ENCODE data around the gene SELENOO. TPM values are rescaled to one million over a fixed set of nuclear protein-coding genes. Genes with fewer than 3 reads are reported as not detected.

The SELENOO gene
- total RNA-seq, 3 donors from 2014 or later: 24.4 to 27.9 (median 26.9) TPM

DNA sequence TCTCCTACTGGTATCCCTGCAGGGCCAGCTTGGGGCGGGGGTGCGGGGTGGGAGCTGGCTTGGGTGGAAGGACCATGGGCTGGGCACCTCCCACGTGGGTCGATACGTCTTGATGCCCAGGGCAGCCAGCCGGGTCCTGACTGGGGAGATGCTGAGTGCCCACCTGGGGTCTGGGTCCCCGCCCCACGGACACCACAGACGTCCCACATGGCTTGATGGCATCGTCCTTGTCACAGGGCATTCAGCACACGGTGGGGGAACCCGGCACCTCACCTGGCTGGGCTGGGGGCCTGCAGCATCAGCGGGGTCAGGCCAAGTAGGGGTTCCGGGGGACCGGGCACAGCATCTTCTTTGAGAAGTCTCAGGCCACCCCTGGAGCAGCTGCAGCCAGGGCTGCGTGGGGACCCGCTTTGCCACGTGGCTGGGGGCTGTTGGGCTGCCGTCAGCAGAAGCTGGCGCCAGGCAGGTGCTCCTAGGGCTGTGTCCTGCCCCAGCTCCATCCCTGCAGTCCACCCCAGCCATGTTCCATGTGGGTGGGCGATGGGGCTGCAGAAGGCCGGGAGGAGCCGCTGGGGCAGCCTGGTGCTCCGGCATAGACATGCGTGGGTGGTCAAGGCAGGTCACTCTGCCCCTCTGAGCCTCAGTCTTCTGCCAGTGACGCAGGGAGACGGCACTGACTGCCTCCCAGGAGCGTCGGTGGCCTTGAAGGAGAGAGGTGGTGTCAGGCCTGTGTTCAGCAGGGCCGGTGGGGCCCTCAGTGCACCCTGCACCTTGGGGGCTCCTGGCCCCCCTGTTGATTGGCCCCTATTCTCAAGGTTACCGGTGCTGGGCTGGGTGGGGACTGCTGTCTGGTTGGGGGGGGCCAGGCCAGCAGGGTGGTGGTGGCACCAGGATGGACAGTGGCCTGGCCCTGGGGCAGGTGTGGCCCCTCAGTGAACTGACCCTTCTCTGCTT lies 8.4 kb downstream of the SELENOO start:
- Mint-ChIP-seq H3K27me3 (ENCODE audit: low read depth) (no peaks in the 10 kb centered on the region), H3K36me3 (ENCODE audit: insufficient read depth) (peaks cover 24% of the 10 kb centered on the region), H3K4me3 (no peak overlapping the region), H3K9me3 (no peaks in the 10 kb centered on the region), H3K4me1 (ENCODE audit: low read depth) (peaks cover 18% of the 10 kb centered on the region)
- DNase-seq (no peak), ATAC-seq (peak; percentile 10 to 35)

DNA sequence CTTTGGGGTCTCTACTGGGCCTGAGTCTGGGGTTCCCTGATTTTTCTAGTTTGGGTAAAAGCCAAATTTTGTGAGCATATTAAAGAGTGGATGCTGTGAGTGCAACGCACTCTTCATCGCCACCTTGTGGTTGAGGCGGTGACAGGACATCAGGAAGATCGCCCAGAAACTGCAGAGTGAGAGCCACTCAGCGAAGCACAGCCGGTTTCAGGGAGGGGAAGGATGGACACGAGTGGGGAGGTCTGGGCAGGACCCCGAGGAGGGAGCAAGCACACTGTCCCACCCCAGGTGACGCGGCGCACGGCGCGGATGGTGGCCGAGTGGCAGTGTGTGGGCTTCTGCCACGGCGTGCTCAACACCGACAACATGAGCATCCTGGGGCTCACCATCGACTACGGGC lies 9.1 kb downstream of the SELENOO start:
- H3K4me1 Mint-ChIP-seq (ENCODE audit: low read depth): peaks cover 18% of the 10 kb centered on the region
- peaks cover 25% of the 10 kb centered on the region for H3K36me3 Mint-ChIP-seq (ENCODE audit: insufficient read depth)
- H3K4me3 Mint-ChIP-seq: no peak overlapping the region
- DNase-seq: peak; percentile 65
- peak; percentile 73 for ATAC-seq
- H3K9me3 Mint-ChIP-seq: no peaks in the 10 kb centered on the region
- no peaks in the 10 kb centered on the region for H3K27me3 Mint-ChIP-seq (ENCODE audit: low read depth)

DNA sequence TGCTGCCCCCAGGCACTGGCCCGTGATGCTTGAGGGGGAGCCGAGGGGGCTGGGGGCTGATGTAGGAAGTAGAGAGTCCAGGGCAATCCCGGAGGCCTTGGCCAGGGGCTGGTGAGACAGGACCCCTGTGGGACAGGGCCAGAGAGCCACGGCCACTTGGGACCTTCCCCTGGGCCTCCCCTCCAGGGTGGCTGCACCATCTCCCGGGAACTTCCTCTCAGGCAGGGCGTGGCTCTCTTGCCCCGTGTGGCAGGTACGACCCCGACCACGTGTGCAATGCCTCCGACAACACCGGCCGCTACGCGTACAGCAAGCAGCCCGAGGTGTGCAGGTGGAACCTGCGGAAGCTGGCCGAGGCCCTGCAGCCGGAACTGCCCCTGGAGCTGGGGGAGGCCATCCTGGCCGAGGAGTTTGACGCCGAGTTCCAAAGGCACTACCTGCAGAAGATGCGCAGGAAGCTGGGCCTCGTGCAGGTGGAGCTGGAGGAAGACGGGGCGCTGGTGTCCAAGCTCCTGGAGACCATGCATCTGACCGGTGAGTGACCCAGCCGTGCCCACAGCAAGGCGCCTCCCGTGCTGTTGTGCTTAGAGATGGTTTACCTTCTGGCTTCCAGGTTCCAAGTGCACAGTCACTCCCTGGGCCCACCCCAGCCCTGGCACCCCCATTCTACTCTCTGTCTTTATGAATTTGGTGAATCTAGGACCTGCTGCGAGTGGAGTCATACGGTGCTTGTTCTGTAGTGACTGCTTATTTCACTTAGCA lies 9.7 kb downstream of the SELENOO start:
- Mint-ChIP-seq H3K27me3 (ENCODE audit: low read depth) (no peaks in the 10 kb centered on the region), H3K9me3 (no peaks in the 10 kb centered on the region), H3K4me3 (no peak overlapping the region)

DNA sequence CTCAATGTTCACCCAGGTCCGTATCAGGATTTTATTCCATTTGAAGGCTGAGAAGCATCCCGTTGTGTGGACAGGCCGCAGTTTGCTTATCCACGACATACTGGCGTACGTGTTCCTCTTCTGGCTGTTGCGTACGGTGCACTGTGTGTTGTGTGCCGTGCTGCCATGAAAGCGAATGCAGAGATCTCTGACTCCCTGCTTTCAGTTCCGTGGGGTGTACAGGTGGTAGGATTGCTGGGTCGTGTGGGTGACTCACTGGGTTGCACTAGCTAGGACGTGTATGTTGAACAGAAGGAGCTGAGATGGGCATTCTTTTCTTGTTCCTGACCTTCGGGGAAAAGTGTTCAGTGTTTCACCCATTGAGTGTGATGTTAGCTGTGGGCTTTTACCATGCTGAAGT lies 10.3 kb downstream of the SELENOO start:
- H3K4me1 Mint-ChIP-seq (ENCODE audit: low read depth): peaks cover 16% of the 10 kb centered on the region
- H3K27me3 Mint-ChIP-seq (ENCODE audit: low read depth): no peaks in the 10 kb centered on the region
- ATAC-seq (no peak), DNase-seq (no peak)
- H3K36me3 Mint-ChIP-seq (ENCODE audit: insufficient read depth): peaks cover 28% of the 10 kb centered on the region
- no peaks in the 10 kb centered on the region for H3K9me3 Mint-ChIP-seq
- H3K4me3 Mint-ChIP-seq: no peak overlapping the region

More for the DNA sequence above, 9.7 kb downstream of the SELENOO start:
- H3K36me3 Mint-ChIP-seq (ENCODE audit: insufficient read depth): peaks cover 23% of the 10 kb centered on the region
- DNase-seq (no peak), ATAC-seq (no peak)
- peaks cover 16% of the 10 kb centered on the region for H3K4me1 Mint-ChIP-seq (ENCODE audit: low read depth)

DNA sequence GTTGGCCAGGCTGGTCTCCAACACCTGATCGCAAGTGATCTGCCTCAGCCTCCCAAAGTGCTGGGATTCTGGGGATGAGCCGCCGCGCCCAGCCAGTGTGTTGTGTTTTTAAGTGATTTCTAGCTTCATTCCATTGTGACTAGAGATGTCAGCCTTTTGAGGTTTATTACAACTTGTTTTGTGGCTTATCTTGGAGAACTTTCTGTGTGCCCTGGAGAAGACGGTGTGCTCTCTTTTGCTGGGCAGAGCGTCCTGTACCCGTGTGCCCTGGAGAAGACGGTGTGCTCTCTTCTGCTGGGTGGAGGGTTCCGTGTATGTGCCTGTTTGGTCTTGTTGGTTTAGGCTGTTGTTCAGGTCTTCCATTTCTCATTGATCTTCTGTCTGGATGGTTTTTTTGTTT lies 12.5 kb downstream of the SELENOO start:
- Mint-ChIP-seq H3K4me3 (no peak overlapping the region), H3K36me3 (ENCODE audit: insufficient read depth) (peaks cover 32% of the 10 kb centered on the region), H3K4me1 (ENCODE audit: low read depth) (peaks cover 16% of the 10 kb centered on the region), H3K9me3 (no peaks in the 10 kb centered on the region), H3K27me3 (ENCODE audit: low read depth) (no peaks in the 10 kb centered on the region)
- no peak for DNase-seq
- no peak for ATAC-seq

DNA sequence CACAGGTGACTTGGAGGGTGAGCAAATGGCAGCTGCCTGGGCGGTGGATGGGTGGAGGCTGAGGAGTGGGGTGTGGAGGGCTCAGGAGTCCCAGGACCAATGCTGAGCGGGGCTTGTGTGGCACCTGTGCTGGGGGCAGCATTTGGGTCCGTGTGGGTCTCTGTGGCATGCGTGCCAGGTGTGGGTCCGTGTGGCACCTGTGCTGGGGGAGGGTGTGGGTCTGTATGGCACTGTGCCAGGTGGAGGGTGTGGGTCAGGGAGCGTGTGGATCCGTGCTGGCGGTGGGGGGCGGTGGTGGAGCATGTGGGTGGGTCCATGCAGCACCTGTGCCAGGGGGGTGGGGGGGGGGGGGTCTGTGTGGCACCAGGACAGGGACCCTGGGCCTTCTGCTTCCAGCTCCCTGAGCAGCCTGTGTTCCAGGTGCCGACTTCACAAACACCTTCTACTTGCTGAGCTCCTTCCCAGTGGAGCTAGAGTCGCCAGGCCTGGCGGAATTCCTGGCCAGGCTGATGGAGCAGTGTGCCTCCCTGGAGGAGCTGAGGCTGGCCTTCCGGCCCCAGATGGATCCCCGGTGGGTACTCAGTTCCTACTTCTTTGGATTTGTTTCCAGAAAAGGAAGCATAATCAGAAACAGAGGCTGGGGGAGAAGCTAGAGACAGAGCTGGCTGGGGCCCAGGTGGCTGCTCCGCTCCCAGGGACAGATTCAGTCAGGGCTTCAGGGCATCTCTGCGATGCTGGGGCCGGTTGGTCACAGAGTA lies 14.7 kb downstream of the SELENOO start:
- H3K9me3 Mint-ChIP-seq: no peaks in the 10 kb centered on the region
- H3K36me3 Mint-ChIP-seq (ENCODE audit: insufficient read depth): peaks cover 28% of the 10 kb centered on the region
- no peak for ATAC-seq
- H3K27me3 Mint-ChIP-seq (ENCODE audit: low read depth): no peaks in the 10 kb centered on the region
- no peak for DNase-seq
- H3K4me3 Mint-ChIP-seq: no peak overlapping the region
- H3K4me1 Mint-ChIP-seq (ENCODE audit: low read depth): peaks cover 12% of the 10 kb centered on the region

DNA sequence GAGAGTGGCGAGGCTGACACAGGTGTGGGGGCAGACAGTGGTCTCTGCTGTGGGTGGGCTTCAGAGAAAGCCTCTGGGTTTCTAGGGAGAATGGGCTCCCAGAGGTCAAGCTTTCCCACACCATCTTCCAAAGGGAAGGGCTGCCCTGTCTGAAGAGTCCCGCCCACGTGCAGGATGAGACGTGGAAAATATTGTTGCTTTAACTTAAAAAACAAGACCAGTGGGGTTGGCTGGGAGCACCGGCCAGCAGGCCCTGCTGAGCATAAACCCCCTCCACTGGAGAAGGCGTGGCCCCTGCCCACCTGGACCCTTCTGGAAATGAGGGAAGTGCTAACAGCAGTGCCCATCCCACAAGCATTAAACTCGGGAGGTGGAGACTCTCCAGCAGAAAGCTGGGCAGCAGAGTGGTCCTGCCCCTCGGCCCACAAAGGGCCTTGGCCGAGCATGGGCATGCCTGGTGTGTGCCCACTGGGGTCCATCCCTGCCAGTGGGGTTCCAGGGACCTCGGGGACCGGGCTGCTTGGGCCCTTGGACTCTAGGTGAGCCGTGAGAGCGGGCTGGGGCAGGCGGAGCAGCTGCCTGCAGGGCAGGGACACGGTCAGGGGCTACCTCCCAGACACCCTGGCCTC lies 15.4 kb downstream of the SELENOO start:
- peaks cover 11% of the 10 kb centered on the region for H3K4me1 Mint-ChIP-seq (ENCODE audit: low read depth)
- DNase-seq (no peak), ATAC-seq (no peak)
- H3K27me3 Mint-ChIP-seq (ENCODE audit: low read depth): no peaks in the 10 kb centered on the region
- no peak overlapping the region for H3K4me3 Mint-ChIP-seq
- peaks cover 27% of the 10 kb centered on the region for H3K36me3 Mint-ChIP-seq (ENCODE audit: insufficient read depth)
- no peaks in the 10 kb centered on the region for H3K9me3 Mint-ChIP-seq

DNA sequence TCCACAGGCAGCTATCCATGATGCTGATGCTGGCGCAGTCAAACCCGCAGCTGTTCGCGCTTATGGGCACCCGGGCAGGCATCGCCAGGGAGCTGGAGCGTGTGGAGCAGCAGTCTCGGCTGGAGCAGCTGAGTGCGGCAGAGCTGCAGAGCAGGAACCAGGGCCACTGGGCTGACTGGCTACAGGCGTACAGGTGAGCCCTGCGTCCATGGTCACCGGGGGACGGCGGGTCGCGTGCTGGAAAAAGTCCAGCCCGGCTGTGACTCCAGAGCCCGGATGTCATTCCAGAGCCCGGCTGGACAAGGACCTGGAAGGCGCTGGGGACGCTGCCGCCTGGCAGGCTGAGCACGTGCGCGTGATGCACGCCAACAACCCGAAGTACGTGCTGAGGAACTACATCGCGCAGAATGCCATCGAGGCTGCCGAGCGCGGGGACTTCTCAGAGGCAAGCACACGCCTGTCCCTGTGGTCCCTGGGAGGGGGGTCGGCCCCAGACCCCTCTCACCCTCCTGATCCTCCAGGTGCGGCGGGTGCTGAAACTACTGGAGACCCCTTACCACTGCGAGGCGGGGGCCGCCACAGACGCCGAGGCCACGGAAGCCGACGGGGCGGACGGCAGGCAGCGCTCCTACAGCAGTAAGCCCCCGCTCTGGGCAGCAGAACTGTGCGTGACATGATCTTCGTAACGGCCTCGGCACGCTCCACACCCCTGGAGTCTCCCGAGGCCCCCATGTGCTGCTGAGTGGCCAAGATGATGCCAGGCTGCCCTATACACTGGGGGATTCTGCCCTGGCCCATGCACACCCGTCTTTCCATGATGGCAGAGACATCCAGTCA lies 16.1 kb downstream of the SELENOO start:
- no peaks in the 10 kb centered on the region for H3K9me3 Mint-ChIP-seq
- DNase-seq (no peak), ATAC-seq (peak in 1 of 2 donors; percentile 16)
- peaks cover 25% of the 10 kb centered on the region for H3K36me3 Mint-ChIP-seq (ENCODE audit: insufficient read depth)
- H3K27me3 Mint-ChIP-seq (ENCODE audit: low read depth): no peaks in the 10 kb centered on the region
- H3K4me1 Mint-ChIP-seq (ENCODE audit: low read depth): peaks cover 10% of the 10 kb centered on the region
- H3K4me3 Mint-ChIP-seq: no peak overlapping the region

DNA sequence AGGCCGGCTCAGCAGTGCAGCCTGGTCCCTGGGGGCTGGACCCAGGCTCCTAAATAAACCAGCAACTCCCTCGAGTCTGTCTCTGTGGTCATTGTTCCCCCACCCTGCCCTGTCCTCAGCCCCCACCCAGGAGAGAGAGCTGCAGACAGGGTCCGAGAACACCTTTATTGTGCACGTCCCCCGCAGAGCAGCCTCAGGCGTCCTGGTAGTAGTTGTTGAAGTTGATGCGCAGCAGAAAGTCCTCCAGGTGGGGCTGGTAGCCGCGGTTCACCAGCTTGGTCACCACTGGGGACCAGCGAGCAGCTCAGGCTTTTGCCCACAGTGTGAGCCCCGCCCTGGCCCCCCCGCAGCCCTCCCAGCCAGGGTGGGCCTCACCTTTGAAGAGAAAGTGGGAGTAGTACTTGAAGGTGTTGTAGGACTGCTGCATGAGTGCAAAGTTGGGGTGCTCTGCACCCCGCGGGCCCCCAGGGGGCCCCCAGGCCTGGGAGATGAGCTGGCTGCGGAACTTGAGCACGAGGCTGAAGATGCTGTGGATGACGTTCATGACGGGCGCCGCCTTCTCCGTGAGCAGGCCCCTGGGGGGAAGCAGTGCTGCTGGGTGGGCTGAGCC lies 16.8 kb downstream of the SELENOO start:
- Mint-ChIP-seq H3K4me3 (no peak overlapping the region), H3K4me1 (ENCODE audit: low read depth) (peaks cover 7% of the 10 kb centered on the region), H3K9me3 (no peaks in the 10 kb centered on the region), H3K27me3 (ENCODE audit: low read depth) (no peaks in the 10 kb centered on the region), H3K36me3 (ENCODE audit: insufficient read depth) (peaks cover 23% of the 10 kb centered on the region)
- ATAC-seq (no peak), DNase-seq (no peak)

DNA sequence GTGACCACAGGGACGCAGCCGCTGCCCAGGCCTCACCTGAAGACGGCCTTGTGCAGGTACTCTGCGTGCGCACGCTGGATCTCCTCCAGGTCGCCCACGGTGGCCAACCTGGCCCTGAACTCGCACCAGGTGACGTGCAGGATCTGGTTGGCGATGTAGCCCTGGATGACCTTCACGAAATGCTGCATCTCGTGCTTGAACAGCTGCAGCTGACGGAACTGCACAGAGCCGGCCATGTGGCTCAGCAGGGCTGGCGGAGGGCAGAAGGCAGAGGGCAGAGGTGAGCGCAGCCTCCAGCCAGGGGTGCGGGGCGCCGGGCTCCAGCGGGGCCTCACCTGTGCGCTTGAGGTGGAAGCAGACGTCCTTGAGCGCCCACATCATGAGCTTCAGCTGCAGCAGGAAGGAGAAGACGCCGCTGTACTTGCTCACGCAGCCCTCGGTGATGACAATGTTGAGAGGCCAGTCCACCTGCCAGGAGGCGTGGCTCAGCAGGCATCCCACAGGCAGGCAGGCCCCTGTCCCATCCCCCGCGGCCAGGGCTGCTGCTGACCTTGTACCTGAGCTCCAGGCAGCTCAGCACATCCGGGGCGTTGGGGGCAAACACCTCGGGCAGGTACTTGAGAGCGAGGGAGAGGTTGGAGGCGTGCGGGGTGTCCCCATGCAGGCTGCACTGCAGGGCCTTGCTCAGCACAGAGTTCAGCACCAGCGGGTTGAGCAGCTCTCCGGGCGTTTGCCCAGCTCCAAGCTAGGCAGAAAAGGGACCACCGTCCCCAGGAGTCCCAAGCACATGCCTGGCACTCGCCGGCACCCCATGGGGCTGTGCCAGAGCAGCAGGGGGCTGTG lies 17.6 kb downstream of the SELENOO start:
- H3K4me1 Mint-ChIP-seq (ENCODE audit: low read depth): peaks cover 4% of the 10 kb centered on the region
- no peak overlapping the region for H3K4me3 Mint-ChIP-seq
- ATAC-seq: no peak
- peaks cover 25% of the 10 kb centered on the region for H3K36me3 Mint-ChIP-seq (ENCODE audit: insufficient read depth)
- H3K9me3 Mint-ChIP-seq: no peaks in the 10 kb centered on the region
- DNase-seq: no peak
- H3K27me3 Mint-ChIP-seq (ENCODE audit: low read depth): no peaks in the 10 kb centered on the region

DNA sequence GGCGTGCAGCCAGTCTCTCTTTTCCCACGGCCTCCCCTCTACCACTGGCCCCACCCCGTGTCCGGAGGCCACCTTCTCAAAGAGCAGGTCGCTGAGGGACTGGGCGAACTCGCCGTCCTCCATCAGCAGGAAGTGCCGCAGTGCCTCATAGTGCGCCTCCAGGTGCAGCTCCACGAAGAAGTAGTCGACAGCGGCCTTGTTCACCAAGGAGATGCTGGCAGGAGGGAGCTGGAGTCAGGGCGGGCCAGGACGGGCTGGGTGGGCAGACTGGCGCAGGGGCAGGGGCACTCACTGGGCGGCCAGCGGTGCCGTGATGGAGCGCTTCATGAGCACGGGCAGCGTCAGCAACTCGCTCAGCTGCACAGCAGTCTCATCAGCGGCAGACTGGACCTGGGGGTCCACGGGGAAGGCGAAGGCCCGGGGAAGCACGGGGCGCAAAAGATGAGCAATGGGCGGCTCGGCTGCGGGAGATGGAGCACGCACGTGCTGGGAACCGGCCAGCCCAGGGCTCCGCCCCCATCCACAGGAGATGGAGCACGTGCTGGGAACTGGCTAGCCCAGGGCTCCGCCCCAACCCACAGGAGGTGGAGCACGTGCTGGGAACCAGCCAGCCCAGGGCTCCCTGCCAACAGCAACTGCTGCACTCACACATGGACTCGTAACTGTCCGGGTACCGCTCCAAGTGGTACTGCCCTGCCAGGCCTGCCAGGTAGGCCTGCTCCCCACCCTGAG lies 18.4 kb downstream of the SELENOO start:
- H3K4me1 Mint-ChIP-seq (ENCODE audit: low read depth): peaks cover 4% of the 10 kb centered on the region
- peaks cover 26% of the 10 kb centered on the region for H3K36me3 Mint-ChIP-seq (ENCODE audit: insufficient read depth)
- ATAC-seq: no peak

More for the DNA sequence above, 18.4 kb downstream of the SELENOO start:
- H3K4me3 Mint-ChIP-seq: no peak overlapping the region
- DNase-seq: no peak
- no peaks in the 10 kb centered on the region for H3K9me3 Mint-ChIP-seq
- H3K27me3 Mint-ChIP-seq (ENCODE audit: low read depth): no peaks in the 10 kb centered on the region
